A673 (cell line): ENCODE results near the gene CTPS2. TPM values are rescaled to one million over a fixed set of nuclear protein-coding genes. Genes with fewer than 3 reads are reported as not detected.

Experiments used
- BruUV-seq: library from RNA; stranded (reverse); fragments of 400-500 nt; replicated peaks from 2 replicates; lab custom pipeline; 2021; lab: Mats Ljungman, UMichigan
- CTCF ChIA-PET: fragments of 300-600 bp; sonication (Branson Sonifier 250); formaldehyde crosslinking; loops from one replicate; lab custom pipeline; 2022; ENCODE audit warnings: antibody characterized with exemption; lab: Charles Lee
- POLR2A ChIA-PET: fragments of 300-600 bp; sonication (Branson Sonifier 250); formaldehyde crosslinking; loops from one replicate; lab custom pipeline; 2022; ENCODE audit warnings: antibody characterized with exemption; ENCODE audit not compliant: low non-redundant PET; lab: Charles Lee
- DNase-seq: peaks from one replicate; pipeline ENCODE4 v3.0.0-alpha.2; 2015; ENCODE audit warnings: low spot score
- H3K27ac ChIP-seq: fragments of 200-600 bp; sonication (generic); 2 replicates; pipeline ENCODE4 v1.5.1; 2016; ENCODE audit warnings: mixed run types, low read depth, mild to moderate bottlenecking, mixed read lengths, antibody characterized with exemption, low read length; ENCODE audit not compliant: poor library complexity, severe bottlenecking
- H3K27me3 ChIP-seq: fragments of 200-600 bp; sonication (generic); replicated peaks from 2 replicates; pipeline ENCODE4 v1.6.1; 2017; ENCODE audit warnings: mixed run types, low read depth, mild to moderate bottlenecking, mixed read lengths, antibody characterized with exemption, low read length; ENCODE audit not compliant: insufficient read depth, poor library complexity
- H3K36me3 ChIP-seq: fragments of 200-600 bp; sonication (generic); 2 replicates; pipeline ENCODE4 v1.6.1; 2016; ENCODE audit warnings: mixed run types, mild to moderate bottlenecking, mixed read lengths, antibody characterized with exemption, low read length; ENCODE audit not compliant: insufficient read depth, poor library complexity, severe bottlenecking
- H3K4me1 ChIP-seq: fragments of 200-600 bp; sonication (generic); 2 replicates; pipeline ENCODE4 v1.6.1; 2017; ENCODE audit warnings: mixed run types, mild to moderate bottlenecking, mixed read lengths, antibody characterized with exemption, low read length; ENCODE audit not compliant: insufficient read depth, poor library complexity, severe bottlenecking
- H3K4me3 ChIP-seq: fragments of 200-600 bp; sonication (generic); 2 replicates; pipeline ENCODE4 v1.5.1; 2016; ENCODE audit warnings: low read depth, mixed run types, mild to moderate bottlenecking, mixed read lengths, low read length; ENCODE audit not compliant: poor library complexity, severe bottlenecking
- H3K9me3 ChIP-seq: fragments of 200-600 bp; sonication (generic); 2 replicates; pipeline ENCODE4 v1.6.1; 2016; ENCODE audit warnings: mixed run types, low read depth, mild to moderate bottlenecking, mixed read lengths, antibody characterized with exemption, low read length; ENCODE audit not compliant: poor library complexity, severe bottlenecking
- CTCF ChIP-seq: fragments of 300-800, 200-600 bp; sonication (generic); conservative IDR thresholded peaks from 2 replicates; pipeline ENCODE4 v1.5.1; 2017; ENCODE audit warnings: low read depth, mild to moderate bottlenecking, antibody characterized with exemption, low read length, moderate library complexity, mixed read lengths
- EZH2 ChIP-seq: fragments of 200-600 bp; sonication (generic); IDR thresholded peaks from 2 replicates; pipeline ENCODE4 v1.6.1; 2017; ENCODE audit warnings: borderline replicate concordance, low read depth, mild to moderate bottlenecking, mixed read lengths, antibody characterized with exemption, low read length; ENCODE audit not compliant: poor library complexity, severe bottlenecking
- intact Hi-C: fragments of 100-400 bp; cut with micrococcal nuclease; formaldehyde crosslinking; loops from one replicate; pipeline ENCODE4 v1.10.0; 2022; ENCODE audit not compliant: unreplicated experiment
- total RNA-seq: library from RNA; stranded (reverse); gene quantifications from 2 replicates; pipeline ENCODE4 v1.2.3, GENCODE V29; 2021

Gene CTPS2
- total RNA-seq, 1 experiment from 2014 or later, result 15.6 TPM

DNA sequence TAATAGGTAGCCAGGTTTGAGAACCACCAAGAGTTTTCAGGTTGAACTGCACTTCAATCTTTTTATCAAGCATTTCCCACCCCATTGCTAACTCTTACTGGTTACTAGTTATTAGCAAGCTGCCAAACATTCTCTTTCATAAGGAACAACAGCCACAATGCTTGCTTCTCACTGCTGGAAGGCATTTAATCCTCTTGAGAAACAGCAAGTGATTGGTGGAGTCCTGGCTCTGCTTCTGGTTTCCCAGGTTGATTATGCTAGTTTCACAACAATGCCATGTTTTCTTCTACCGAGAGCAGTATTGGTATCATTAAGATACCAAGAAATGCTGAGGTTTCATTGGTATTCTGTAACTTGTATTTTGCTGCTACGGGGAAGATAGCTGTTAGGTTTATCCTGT lies 41.5 kb upstream of the CTPS2 start:
- H3K9me3 ChIP-seq, result no peaks in the 10 kb centered on the region
- H3K27ac ChIP-seq, result no peak overlapping the region
- ChIA-PET CTCF (no interaction called here), POLR2A (no interaction called here)
- intact Hi-C loops, result no loop called here
- H3K4me1 ChIP-seq, result no peaks in the 10 kb centered on the region
- no peaks in the 10 kb centered on the region for H3K27me3 ChIP-seq
- H3K36me3 ChIP-seq, result peaks cover 30% of the 10 kb centered on the region
- peak; percentile 18 for DNase-seq
- TF ChIP-seq CTCF, result no peak
- no peak for TF ChIP-seq EZH2
- H3K4me3 ChIP-seq, result no peak overlapping the region
- no TSS peak for BruUV-seq

- Histone ChIP-seq H3K4me3 (no peak overlapping the region), H3K27me3 (no peaks in the 10 kb centered on the region), H3K4me1 (no peaks in the 10 kb centered on the region), H3K9me3 (no peaks in the 10 kb centered on the region), H3K27ac (no peak overlapping the region), H3K36me3 (peaks cover 19% of the 10 kb centered on the region)
- intact Hi-C loops, result no loop called here
- BruUV-seq, result no TSS peak
- CTCF ChIA-PET, result no interaction called here
- no peak for DNase-seq
- no peak for TF ChIP-seq EZH2
- POLR2A ChIA-PET, result no interaction called here
Measured at GRCh38 chrX:16750136-16750535, 37.7 kb upstream of the CTPS2 start.

GRCh38 chrX:16748425-16748824 lies 36.0 kb upstream of the CTPS2 start:
- intact Hi-C loops, result loop anchor here (5.0 kb wide), 1 partner anchor 761 kb away; no protein-coding TSS in a partner anchor
- POLR2A ChIA-PET, result no interaction called here

GRCh38 chrX:16745659-16746058 lies 33.2 kb upstream of the CTPS2 start:
- Histone ChIP-seq H3K4me1 (no peaks in the 10 kb centered on the region), H3K9me3 (no peaks in the 10 kb centered on the region), H3K27me3 (no peaks in the 10 kb centered on the region), H3K36me3 (peaks cover 28% of the 10 kb centered on the region), H3K4me3 (no peak overlapping the region), H3K27ac (no peak overlapping the region)
- TF ChIP-seq CTCF (no peak), EZH2 (no peak)
- no TSS peak for BruUV-seq
- ChIA-PET POLR2A (interaction anchor here (0.6 kb wide), 1 partner anchor 41 kb away, joined by 3 read pairs; no protein-coding TSS in a partner anchor), CTCF (no interaction called here)
- no peak for DNase-seq
- intact Hi-C loops, result loop anchor here (5.0 kb wide), 1 partner anchor 758 kb away; no protein-coding TSS in a partner anchor

More at GRCh38 chrX:16748425-16748824, 36.0 kb upstream of the CTPS2 start:
- no peak for DNase-seq
- Histone ChIP-seq H3K36me3 (peaks cover 25% of the 10 kb centered on the region), H3K27ac (no peak overlapping the region), H3K9me3 (no peaks in the 10 kb centered on the region), H3K4me3 (no peak overlapping the region), H3K4me1 (no peaks in the 10 kb centered on the region), H3K27me3 (no peaks in the 10 kb centered on the region)
- no peak for TF ChIP-seq EZH2
- CTCF ChIA-PET, result no interaction called here
- BruUV-seq, result no TSS peak
